Upper lobe of left lung (tissue), 6 donors: ENCODE results near the gene SLCO3A1. TPM values are rescaled to one million over a fixed set of nuclear protein-coding genes. Genes with fewer than 3 reads are reported as not detected.

Experiments used
- ATAC-seq, 2 donors: fragments of 200-7000 bp; cut with Tn5 transposase; one replicate each; pipeline ENCODE4 v1.9.1; 2022; ENCODE audit warnings: mild to moderate bottlenecking in 2 of 2, moderate library complexity in 2 of 2; ENCODE audit not compliant: low FRiP score in 2 of 2
- DNase-seq, 2 donors: peaks; one replicate each; pipeline ENCODE4 v3.0.0-alpha.2; 2019 to 2020
- H3K27ac ChIP-seq, 4 donors: fragments of 200-600 bp; sonication (generic); one replicate each; pipeline ENCODE4 v1.5.1; 2016 to 2019
- H3K27me3 ChIP-seq, 4 donors: fragments of 200-600 bp; sonication (generic); one replicate each; pipeline ENCODE4 v1.5.1; 2017 to 2019
- H3K36me3 ChIP-seq, 4 donors: fragments of 200-600 bp; sonication (generic); one replicate each; pipeline ENCODE4 v1.5.1; 2016 to 2019
- H3K4me1 ChIP-seq, 4 donors: fragments of 200-600 bp; sonication (generic); one replicate each; pipeline ENCODE4 v1.5.1; 2018 to 2019
- H3K4me3 ChIP-seq, 4 donors: fragments of 200-600 bp; sonication (generic); one replicate each; pipeline ENCODE4 v1.5.1; 2017 to 2019; ENCODE audit warnings: mild to moderate bottlenecking in 2 of 4, moderate library complexity in 1 of 4
- H3K9me3 ChIP-seq, 4 donors: fragments of 200-600 bp; sonication (generic); one replicate each; pipeline ENCODE4 v1.5.1; 2018 to 2019
- CTCF ChIP-seq, 6 experiments: fragments of 450-650 bp in 4 of 6; fragments of 200-600 bp in 2 of 6; sonication (generic) in 2 of 6; IDR thresholded peaks; one replicate each; pipeline ENCODE4 v1.5.1; 2016 to 2019; ENCODE audit warnings: antibody characterized with exemption in 6 of 6
- EP300 ChIP-seq, 4 donors: sonication (generic); formaldehyde crosslinking; IDR thresholded peaks; one replicate each; pipeline ENCODE4 v1.5.1; 2017; ENCODE audit warnings: antibody characterized with exemption in 4 of 4, control low read depth in 2 of 4
- POLR2A ChIP-seq, 4 donors: fragments of 450-650 bp; IDR thresholded peaks; one replicate each; pipeline ENCODE4 v1.5.1; 2016 to 2017; ENCODE audit warnings: antibody characterized with exemption in 4 of 4, mild to moderate bottlenecking in 2 of 4
- POLR2AphosphoS5 ChIP-seq, 2 donors: sonication (generic); formaldehyde crosslinking; IDR thresholded peaks; one replicate each; pipeline ENCODE4 v1.5.1; 2017; ENCODE audit warnings: antibody characterized with exemption in 2 of 2
- WGBS, 2 donors: methylation state at CpG; one replicate each; pipeline ENCODE4 v1.1.5; 2017 to 2018; 5-methylcytosine and 5-hydroxymethylcytosine counted together
- total RNA-seq, 6 donors: library from RNA; depleted of rRNA in 4 of 6; stranded (reverse); fragments of >200 nt in 4 of 6; gene quantifications; one replicate each; pipeline versions ENCODE4 v1.1.0 to v1.2.1, GENCODE V29; 2016 to 2021
- donor health status: DM: no; HTN: no; CAD: no; lungs with moderate emphysema.
- donor health status: DM: no; HTN: yes; CAD: no; lungs with severe emphysema.

Gene SLCO3A1
- total RNA-seq, 6 donors from 2014 or later = 29.3 to 56.6 (median 46.7) TPM

- Histone ChIP-seq H3K4me1 (peaks cover 0 to 5% (median under 1%) of the 10 kb centered on the region in 4 donors), H3K27ac (no peak overlapping the region), H3K9me3 (no peaks in the 10 kb centered on the region), H3K4me3 (no peak overlapping the region), H3K27me3 (no peaks in the 10 kb centered on the region), H3K36me3 (peaks cover 0 to 25% (median 6%) of the 10 kb centered on the region in 4 donors)
- TF ChIP-seq POLR2AphosphoS5 (IDR thresholded peaks at IDR 0.05) = no peak
- no peak for TF ChIP-seq EP300 (IDR thresholded peaks at IDR 0.05)
- no peak for TF ChIP-seq CTCF (IDR thresholded peaks at IDR 0.05)
- no peak for TF ChIP-seq POLR2A (IDR thresholded peaks at IDR 0.05)
- ATAC-seq (no peak), DNase-seq (no peak)
- 92 to 100% methylated on average over 1 to 2 of the region's 2 CpGs for WGBS, 2 donors
Observed at GRCh38 chr15:92102395-92102755, 248.9 kb downstream of the SLCO3A1 start.

- DNase-seq (no peak), ATAC-seq (no peak)
- H3K4me3 ChIP-seq = no peak overlapping the region
- H3K36me3 ChIP-seq = peaks cover 0 to 20% (median 6%) of the 10 kb centered on the region in 4 donors
- H3K27me3 ChIP-seq = no peaks in the 10 kb centered on the region
- WGBS, 2 donors = 91 to 95% methylated on average over 16 of the region's 16 CpGs
- no peak overlapping the region for H3K27ac ChIP-seq
- TF ChIP-seq POLR2AphosphoS5 (IDR thresholded peaks at IDR 0.05) = no peak
- no peak for TF ChIP-seq POLR2A (IDR thresholded peaks at IDR 0.05)
- TF ChIP-seq CTCF (IDR thresholded peaks at IDR 0.05) = no peak
- TF ChIP-seq EP300 (IDR thresholded peaks at IDR 0.05) = no peak
- no peaks in the 10 kb centered on the region for H3K4me1 ChIP-seq
- no peaks in the 10 kb centered on the region for H3K9me3 ChIP-seq
Observed at GRCh38 chr15:92104072-92104471, 250.6 kb downstream of the SLCO3A1 start.

GRCh38 chr15:92105611-92106010 is 252.1 kb downstream of the SLCO3A1 start:
- Histone ChIP-seq H3K27ac (no peak overlapping the region), H3K9me3 (no peaks in the 10 kb centered on the region), H3K27me3 (no peaks in the 10 kb centered on the region), H3K4me1 (no peaks in the 10 kb centered on the region), H3K36me3 (peaks cover 0 to 20% (median 6%) of the 10 kb centered on the region in 4 donors), H3K4me3 (no peak overlapping the region)
- ATAC-seq = no peak
- DNase-seq = no peak
- TF ChIP-seq POLR2A (IDR thresholded peaks at IDR 0.05) (no peak), EP300 (IDR thresholded peaks at IDR 0.05) (no peak), POLR2AphosphoS5 (IDR thresholded peaks at IDR 0.05) (no peak), CTCF (IDR thresholded peaks at IDR 0.05) (no peak)
- 82 to 90% methylated on average over 4 to 10 of the region's 10 CpGs for WGBS, 2 donors

GRCh38 chr15:92107510-92107909 is 254.0 kb downstream of the SLCO3A1 start:
- Histone ChIP-seq H3K9me3 (no peaks in the 10 kb centered on the region), H3K36me3 (peaks cover 0 to 20% (median 7%) of the 10 kb centered on the region in 4 donors), H3K27me3 (no peaks in the 10 kb centered on the region), H3K27ac (no peak overlapping the region), H3K4me3 (no peak overlapping the region), H3K4me1 (no peaks in the 10 kb centered on the region)
- 85 to 97% methylated on average over 4 of the region's 4 CpGs for WGBS, 2 donors
- no peak for DNase-seq
- no peak for ATAC-seq
- TF ChIP-seq EP300 (IDR thresholded peaks at IDR 0.05) = no peak
- TF ChIP-seq CTCF (IDR thresholded peaks at IDR 0.05) = no peak
- no peak for TF ChIP-seq POLR2A (IDR thresholded peaks at IDR 0.05)
- TF ChIP-seq POLR2AphosphoS5 (IDR thresholded peaks at IDR 0.05) = no peak

GRCh38 chr15:92109191-92109873 is 255.8 kb downstream of the SLCO3A1 start:
- DNase-seq = no peak
- WGBS, 2 donors = 80 to 82% methylated on average over 11 of the region's 11 CpGs
- Histone ChIP-seq H3K36me3 (peaks cover 0 to 16% (median 7%) of the 10 kb centered on the region in 4 donors), H3K4me3 (no peak overlapping the region), H3K9me3 (no peaks in the 10 kb centered on the region), H3K27me3 (no peaks in the 10 kb centered on the region), H3K4me1 (no peaks in the 10 kb centered on the region), H3K27ac (no peak overlapping the region)
- no peak for ATAC-seq
- TF ChIP-seq EP300 (IDR thresholded peaks at IDR 0.05) = no peak
- TF ChIP-seq CTCF (IDR thresholded peaks at IDR 0.05) = no peak
- no peak for TF ChIP-seq POLR2AphosphoS5 (IDR thresholded peaks at IDR 0.05)
- TF ChIP-seq POLR2A (IDR thresholded peaks at IDR 0.05) = no peak
